ENCODE measurements around the gene UNC13C.

DNA sequence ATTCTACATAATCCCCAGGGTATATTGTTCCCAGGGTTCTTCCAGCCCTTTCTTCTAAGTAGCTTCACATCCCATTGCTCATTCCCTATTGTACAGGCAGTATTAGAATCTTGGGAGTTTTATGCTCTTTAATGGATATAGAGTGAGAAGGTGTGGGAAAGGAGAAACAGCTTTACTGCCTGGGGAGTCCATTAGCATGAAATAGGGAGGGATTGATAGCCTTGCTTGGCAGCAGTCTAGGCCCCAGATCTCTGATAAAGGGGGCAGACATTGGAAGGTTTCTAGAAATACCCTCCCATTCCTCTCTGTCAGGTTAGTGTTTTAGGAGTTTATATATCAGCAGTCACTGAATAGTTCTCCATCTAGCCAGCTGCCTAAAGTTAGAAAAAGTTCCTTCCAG is 334.3 kb downstream of the UNC13C start:
- TF ChIP-seq, protein P1, sequence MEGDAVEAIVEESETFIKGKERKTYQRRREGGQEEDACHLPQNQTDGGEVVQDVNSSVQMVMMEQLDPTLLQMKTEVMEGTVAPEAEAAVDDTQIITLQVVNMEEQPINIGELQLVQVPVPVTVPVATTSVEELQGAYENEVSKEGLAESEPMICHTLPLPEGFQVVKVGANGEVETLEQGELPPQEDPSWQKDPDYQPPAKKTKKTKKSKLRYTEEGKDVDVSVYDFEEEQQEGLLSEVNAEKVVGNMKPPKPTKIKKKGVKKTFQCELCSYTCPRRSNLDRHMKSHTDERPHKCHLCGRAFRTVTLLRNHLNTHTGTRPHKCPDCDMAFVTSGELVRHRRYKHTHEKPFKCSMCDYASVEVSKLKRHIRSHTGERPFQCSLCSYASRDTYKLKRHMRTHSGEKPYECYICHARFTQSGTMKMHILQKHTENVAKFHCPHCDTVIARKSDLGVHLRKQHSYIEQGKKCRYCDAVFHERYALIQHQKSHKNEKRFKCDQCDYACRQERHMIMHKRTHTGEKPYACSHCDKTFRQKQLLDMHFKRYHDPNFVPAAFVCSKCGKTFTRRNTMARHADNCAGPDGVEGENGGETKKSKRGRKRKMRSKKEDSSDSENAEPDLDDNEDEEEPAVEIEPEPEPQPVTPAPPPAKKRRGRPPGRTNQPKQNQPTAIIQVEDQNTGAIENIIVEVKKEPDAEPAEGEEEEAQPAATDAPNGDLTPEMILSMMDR (IDR thresholded peaks at IDR 0.05; ENCODE audit: poor library complexity), result no peak
- TF ChIP-seq EZH2phosphoT487 (IDR thresholded peaks at IDR 0.05; ENCODE audit: low read depth, severe bottlenecking, unreplicated experiment), result no peak
- TF ChIP-seq EZH2 (IDR thresholded peaks at IDR 0.05; ENCODE audit: borderline replicate concordance), result no peak
